Transverse colon (tissue), 4 donors: ENCODE measurements around the gene TEC. TPM values are rescaled to one million over a fixed set of nuclear protein-coding genes. Genes with fewer than 3 reads are reported as not detected.

Source experiments
- DNase-seq: peaks from one replicate; pipeline ENCODE4 v3.0.0-alpha.2; 2019
- H3K27ac ChIP-seq, 4 donors: fragments of 200-600 bp; sonication (generic); 2 replicates each; pipeline ENCODE4 v1.5.1; 2016 to 2018; ENCODE audit warnings: inconsistent platforms in 4 of 4
- H3K27me3 ChIP-seq: fragments of 200-600 bp; sonication (generic); 2 replicates; pipeline ENCODE4 v1.5.1; 2017; ENCODE audit warnings: inconsistent platforms
- H3K36me3 ChIP-seq, 4 donors: fragments of 200-600 bp; sonication (generic); 2 replicates each; pipeline ENCODE4 v1.5.1; 2017 to 2019; ENCODE audit warnings: inconsistent platforms in 4 of 4
- H3K4me1 ChIP-seq, 4 donors: fragments of 200-600 bp; sonication (generic); 2 replicates each; pipeline ENCODE4 v1.5.1; 2017 to 2020; ENCODE audit warnings: inconsistent platforms in 4 of 4
- H3K4me3 ChIP-seq, 4 donors: fragments of 200-600 bp; sonication (generic); 1 replicate in 1 of 4; 2 replicates in 3 of 4; pipeline versions ENCODE4 v1.5.1 to v1.6.1; 2017 to 2019; ENCODE audit warnings: inconsistent platforms in 4 of 4
- H3K9me3 ChIP-seq, 2 donors: fragments of 200-600 bp; sonication (generic); 2 replicates each; pipeline ENCODE4 v1.5.1; 2017 to 2019; ENCODE audit warnings: inconsistent platforms in 2 of 2
- EP300 ChIP-seq: sonication (generic); formaldehyde crosslinking; IDR thresholded peaks from one replicate; pipeline ENCODE4 v1.6.1; 2017; ENCODE audit warnings: antibody characterized with exemption, low read depth
- POLR2A ChIP-seq: fragments of 450-650 bp; IDR thresholded peaks from one replicate; pipeline ENCODE4 v1.6.1; 2016; ENCODE audit warnings: antibody characterized with exemption, mild to moderate bottlenecking, moderate library complexity
- POLR2AphosphoS5 ChIP-seq, 3 donors: sonication (generic); formaldehyde crosslinking; IDR thresholded peaks; one replicate each; pipeline ENCODE4 v1.6.1; 2016; ENCODE audit warnings: antibody characterized with exemption in 3 of 3
- WGBS, 2 donors: methylation state at CpG; one replicate each; pipeline ENCODE4 v1.1.5; 2018; ENCODE audit warnings: low coverage in 1 of 2; 5-methylcytosine and 5-hydroxymethylcytosine counted together
- in situ Hi-C, 4 donors: fragments of 200-750 bp; cut with MboI; loops; one replicate each; pipeline versions ENCODE4 v1.15.0 to v1.15.1; 2017; ENCODE audit warnings: low sequenced_read_pairs in 3 of 4, low pct_ligation_motif_present in 1 of 4, low pct_unique_long_range_greater_than_20kb in 1 of 4
- intact Hi-C: fragments of 100-400 bp; cut with DNase I; formaldehyde crosslinking; loops from one replicate; pipeline ENCODE4 v1.15.1; 2023; ENCODE audit warnings: low total_unique reads
- total RNA-seq, 4 donors: library from RNA; depleted of rRNA; stranded (reverse); fragments of >200 nt; gene quantifications; one replicate each; pipeline ENCODE4 v1.1.0, GENCODE V29; 2016
- TF ChIP-seq, protein P1 (sequence below), 5 experiments: fragments of 200-600 bp in 3 of 5; fragments of 450-650 bp in 2 of 5; sonication (generic) in 3 of 5; IDR thresholded peaks; 1 replicate in 2 of 5; 2 replicates in 3 of 5; pipeline ENCODE4 v1.5.1; 2016 to 2017; ENCODE audit warnings: antibody characterized with exemption in 5 of 5, inconsistent platforms in 3 of 5, mild to moderate bottlenecking in 2 of 5, moderate library complexity in 1 of 5

The TEC gene
- total RNA-seq, 4 donors from 2014 or later = 1.2 to 5.1 (median 3.3) TPM

DNA sequence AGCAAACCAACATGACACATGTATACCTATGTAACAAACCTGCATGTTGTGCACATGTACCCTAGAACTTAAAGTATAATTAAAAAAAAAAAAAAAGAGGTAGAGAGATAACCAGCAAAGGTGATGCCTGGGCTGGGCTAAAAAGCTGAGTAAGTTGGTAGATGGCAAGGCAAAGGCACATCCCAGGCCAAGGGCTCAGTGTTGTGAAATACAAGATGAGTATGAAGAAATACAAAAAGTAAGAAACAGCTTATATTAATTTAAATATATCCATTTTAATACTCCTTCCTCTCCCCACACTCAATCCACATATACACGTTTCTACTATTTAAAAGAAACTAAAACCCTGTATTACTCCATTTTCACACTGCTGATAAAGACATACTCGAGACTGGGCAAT is 25.8 kb downstream of the TEC start:
- no peak overlapping the region for H3K4me3 ChIP-seq
- no peaks in the 10 kb centered on the region for H3K9me3 ChIP-seq
- intact Hi-C loops = no loop called here
- in situ Hi-C loops = no loop called here
- no peaks in the 10 kb centered on the region for H3K27me3 ChIP-seq
- TF ChIP-seq EP300 = no peak
- TF ChIP-seq POLR2A = no peak
- 73 to 86% methylated on average over 2 of the region's 2 CpGs for WGBS, 2 donors
- H3K4me1 ChIP-seq = no peaks in the 10 kb centered on the region
- no peak for DNase-seq
- no peak overlapping the region for H3K27ac ChIP-seq
- no peaks in the 10 kb centered on the region for H3K36me3 ChIP-seq

DNA sequence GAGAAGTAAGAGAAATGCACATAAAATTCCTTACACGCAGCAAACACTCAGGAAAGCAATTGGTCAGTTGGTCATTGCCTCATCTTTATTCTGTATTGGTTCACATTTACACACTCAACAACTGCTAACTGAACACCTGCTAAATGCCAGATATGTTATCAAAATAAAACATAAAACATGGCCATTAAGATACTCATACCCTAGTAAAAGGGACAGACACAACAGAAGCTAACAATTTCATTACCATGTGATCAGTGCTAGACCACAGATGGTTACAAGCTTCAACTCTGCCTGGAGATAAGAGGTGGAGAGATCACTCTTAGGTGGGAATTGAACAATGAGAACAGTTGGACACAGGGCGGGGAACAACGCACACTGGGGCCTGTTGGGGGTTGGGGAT is 26.2 kb downstream of the TEC start:
- Histone ChIP-seq H3K4me3 (no peak overlapping the region), H3K27ac (no peak overlapping the region), H3K36me3 (no peaks in the 10 kb centered on the region), H3K9me3 (no peaks in the 10 kb centered on the region), H3K27me3 (no peaks in the 10 kb centered on the region), H3K4me1 (peaks cover 0 to 1% (median under 1%) of the 10 kb centered on the region in 4 donors)
- in situ Hi-C loops = no loop called here
- 68 to 82% methylated on average over 2 to 3 of the region's 3 CpGs for WGBS, 2 donors
- no peak for DNase-seq
- intact Hi-C loops = no loop called here
- TF ChIP-seq POLR2A (no peak), POLR2AphosphoS5 (IDR thresholded peaks at IDR 0.05) (no peak)

DNA sequence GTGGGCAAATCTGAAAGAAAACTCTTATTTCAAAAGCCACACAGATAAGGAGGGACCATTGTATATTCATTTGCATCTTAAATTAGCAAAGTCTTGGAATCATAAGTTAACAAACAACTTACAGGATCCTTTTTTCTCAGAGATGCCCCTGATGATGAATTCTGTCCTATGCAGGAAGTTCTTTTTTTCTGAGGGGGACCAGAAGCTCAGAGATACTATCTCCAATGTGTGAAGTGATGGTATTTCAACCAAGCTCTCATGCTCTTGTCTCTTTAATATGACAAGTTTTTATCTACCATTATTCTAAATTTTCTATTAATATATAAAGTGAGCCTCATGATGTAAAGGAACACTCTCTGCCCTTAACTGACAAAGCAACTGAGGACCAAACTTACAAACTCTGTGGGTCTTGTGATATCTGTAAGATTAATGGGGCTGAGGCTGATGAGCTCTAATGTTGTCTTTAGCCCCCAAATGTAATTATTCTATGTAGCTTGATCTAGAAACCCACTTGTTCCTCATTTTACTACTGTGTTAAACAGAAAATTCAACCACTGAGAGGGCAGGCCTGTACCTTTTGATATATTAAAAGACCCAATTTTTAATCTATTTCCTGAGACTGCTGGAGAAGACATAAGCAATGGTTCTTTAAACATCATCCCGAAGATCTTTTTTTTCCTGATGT is 27.0 kb downstream of the TEC start:
- no peak overlapping the region for H3K4me3 ChIP-seq
- in situ Hi-C loops (no loop called here), intact Hi-C loops (no loop called here)
- TF ChIP-seq POLR2AphosphoS5 (IDR thresholded peaks at IDR 0.05) = no peak
- TF ChIP-seq EP300 = no peak
- TF ChIP-seq POLR2A = no peak
- TF ChIP-seq, protein P1, sequence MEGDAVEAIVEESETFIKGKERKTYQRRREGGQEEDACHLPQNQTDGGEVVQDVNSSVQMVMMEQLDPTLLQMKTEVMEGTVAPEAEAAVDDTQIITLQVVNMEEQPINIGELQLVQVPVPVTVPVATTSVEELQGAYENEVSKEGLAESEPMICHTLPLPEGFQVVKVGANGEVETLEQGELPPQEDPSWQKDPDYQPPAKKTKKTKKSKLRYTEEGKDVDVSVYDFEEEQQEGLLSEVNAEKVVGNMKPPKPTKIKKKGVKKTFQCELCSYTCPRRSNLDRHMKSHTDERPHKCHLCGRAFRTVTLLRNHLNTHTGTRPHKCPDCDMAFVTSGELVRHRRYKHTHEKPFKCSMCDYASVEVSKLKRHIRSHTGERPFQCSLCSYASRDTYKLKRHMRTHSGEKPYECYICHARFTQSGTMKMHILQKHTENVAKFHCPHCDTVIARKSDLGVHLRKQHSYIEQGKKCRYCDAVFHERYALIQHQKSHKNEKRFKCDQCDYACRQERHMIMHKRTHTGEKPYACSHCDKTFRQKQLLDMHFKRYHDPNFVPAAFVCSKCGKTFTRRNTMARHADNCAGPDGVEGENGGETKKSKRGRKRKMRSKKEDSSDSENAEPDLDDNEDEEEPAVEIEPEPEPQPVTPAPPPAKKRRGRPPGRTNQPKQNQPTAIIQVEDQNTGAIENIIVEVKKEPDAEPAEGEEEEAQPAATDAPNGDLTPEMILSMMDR (IDR thresholded peaks at IDR 0.05) = no peak
- peaks cover 0 to 8% (median 4%) of the 10 kb centered on the region in 4 donors for H3K4me1 ChIP-seq
- no peaks in the 10 kb centered on the region for H3K27me3 ChIP-seq
- no peaks in the 10 kb centered on the region for H3K9me3 ChIP-seq
- no peak for DNase-seq
- no peak overlapping the region for H3K27ac ChIP-seq
- H3K36me3 ChIP-seq = no peaks in the 10 kb centered on the region
- 70 to 71% methylated on average over 1 of the region's 1 CpG for WGBS, 2 donors

DNA sequence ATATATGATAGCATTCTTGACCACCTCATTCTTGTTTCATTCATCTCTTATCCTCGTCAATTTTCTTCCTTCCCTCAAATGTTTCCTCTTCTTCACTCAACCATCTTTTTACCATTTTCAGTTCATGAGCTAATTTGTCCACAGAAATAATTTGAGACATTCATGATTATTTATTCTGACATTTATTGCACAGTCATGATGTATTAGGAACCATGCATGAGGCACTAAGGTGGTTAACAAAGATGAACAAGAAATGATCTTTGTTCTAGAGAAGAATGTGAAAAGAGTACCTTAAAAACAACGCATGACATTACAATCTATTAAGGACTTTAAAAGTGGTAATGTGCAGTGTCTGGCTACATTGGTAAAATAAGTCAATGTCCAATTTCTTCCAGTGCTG is 27.9 kb downstream of the TEC start:
- TF ChIP-seq POLR2A = no peak
- TF ChIP-seq POLR2AphosphoS5 (IDR thresholded peaks at IDR 0.05) = no peak
- TF ChIP-seq, protein P1 (IDR thresholded peaks at IDR 0.05) = no peak
- no peak for TF ChIP-seq EP300
- DNase-seq = no peak
- Histone ChIP-seq H3K9me3 (no peaks in the 10 kb centered on the region), H3K36me3 (no peaks in the 10 kb centered on the region), H3K27me3 (no peaks in the 10 kb centered on the region), H3K4me1 (peaks cover 0 to 8% (median 4%) of the 10 kb centered on the region in 4 donors), H3K27ac (no peak overlapping the region), H3K4me3 (no peak overlapping the region)
- 91 to 93% methylated on average over 2 of the region's 2 CpGs for WGBS, 2 donors
- in situ Hi-C loops = no loop called here
- intact Hi-C loops = no loop called here

DNA sequence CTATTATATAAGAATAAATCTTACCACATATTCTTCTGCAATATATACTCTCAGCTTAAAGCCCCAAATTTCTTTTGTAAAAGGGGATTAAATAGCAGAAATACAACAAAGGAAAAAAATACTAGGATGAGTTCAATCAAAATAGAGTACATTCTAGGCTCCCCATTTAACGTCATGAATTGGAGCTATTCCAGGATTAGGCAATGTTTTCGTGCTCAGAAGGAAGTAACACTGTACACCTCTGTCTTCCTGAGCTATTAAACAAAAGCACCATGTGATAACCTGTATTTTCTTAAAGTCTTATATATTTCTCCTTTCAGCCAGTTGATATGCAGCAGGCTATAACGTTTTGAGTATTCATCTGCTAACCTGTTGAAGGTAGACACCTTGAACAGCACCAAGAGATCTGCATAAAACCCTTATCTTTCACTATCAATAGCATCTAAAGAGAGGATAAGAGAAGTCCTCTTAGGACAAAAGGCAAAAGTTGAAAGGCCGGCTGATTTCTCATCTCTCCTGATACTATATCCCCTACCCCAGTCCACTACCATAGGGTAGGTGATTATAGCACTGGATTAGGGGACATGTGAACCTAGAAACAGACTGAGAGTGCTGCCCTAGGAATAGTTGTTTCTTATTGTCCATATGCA is 31.5 kb downstream of the TEC start:
- no peak for DNase-seq
- H3K36me3 ChIP-seq = no peaks in the 10 kb centered on the region
- H3K4me1 ChIP-seq = peaks cover 0 to 15% (median 4%) of the 10 kb centered on the region in 4 donors
- in situ Hi-C loops = no loop called here
- no peaks in the 10 kb centered on the region for H3K27me3 ChIP-seq
- WGBS, 2 donors = 26 to 42% methylated on average over 4 of the region's 4 CpGs
- H3K27ac ChIP-seq = no peak overlapping the region
- no peak overlapping the region for H3K4me3 ChIP-seq
- no peaks in the 10 kb centered on the region for H3K9me3 ChIP-seq
- intact Hi-C loops = no loop called here
- TF ChIP-seq, protein P1 (IDR thresholded peaks at IDR 0.05) = no peak
- TF ChIP-seq EP300 = no peak
- no peak for TF ChIP-seq POLR2A
- no peak for TF ChIP-seq POLR2AphosphoS5 (IDR thresholded peaks at IDR 0.05)
